ENCODE measurements around the gene NEDD9.

DNA sequence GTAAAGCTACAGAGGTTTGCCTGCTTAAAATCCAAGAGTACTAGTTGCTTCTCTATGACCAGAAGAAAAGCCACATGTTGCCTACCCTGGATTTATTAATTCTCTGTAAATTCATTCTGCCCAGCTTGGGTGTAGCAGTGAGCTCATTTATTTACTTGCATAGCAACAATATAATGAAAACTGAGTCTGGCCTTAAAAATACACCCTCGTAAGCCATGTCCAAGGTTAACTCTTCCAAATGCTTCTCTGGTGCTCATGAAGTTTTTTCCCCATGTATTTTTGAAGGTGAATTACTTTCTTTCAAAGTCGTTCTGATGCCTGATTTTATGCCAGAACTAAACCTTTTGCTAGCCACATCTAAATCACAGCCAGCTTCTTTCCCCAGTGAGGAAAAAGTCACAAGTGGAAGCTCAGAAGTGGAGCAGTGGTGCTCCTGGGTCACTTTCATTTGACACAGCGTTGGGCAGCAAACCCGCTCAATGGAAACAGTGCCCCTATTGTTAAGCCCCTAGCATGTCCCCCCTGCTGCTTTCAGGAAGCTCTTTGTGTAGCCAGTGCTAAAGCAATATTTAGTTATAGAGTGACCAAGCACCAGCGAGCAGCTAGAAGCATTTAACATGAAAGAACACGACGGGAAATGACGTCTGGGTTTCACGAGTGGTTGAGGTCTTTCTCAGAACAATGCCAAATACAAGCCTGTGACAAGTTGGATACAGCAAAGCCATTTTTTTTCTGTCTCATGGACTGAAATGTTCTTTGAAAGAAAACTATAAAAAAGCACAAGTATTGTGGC, 29.8 kb downstream of the NEDD9 start:
- TF ChIP-seq, protein P1, sequence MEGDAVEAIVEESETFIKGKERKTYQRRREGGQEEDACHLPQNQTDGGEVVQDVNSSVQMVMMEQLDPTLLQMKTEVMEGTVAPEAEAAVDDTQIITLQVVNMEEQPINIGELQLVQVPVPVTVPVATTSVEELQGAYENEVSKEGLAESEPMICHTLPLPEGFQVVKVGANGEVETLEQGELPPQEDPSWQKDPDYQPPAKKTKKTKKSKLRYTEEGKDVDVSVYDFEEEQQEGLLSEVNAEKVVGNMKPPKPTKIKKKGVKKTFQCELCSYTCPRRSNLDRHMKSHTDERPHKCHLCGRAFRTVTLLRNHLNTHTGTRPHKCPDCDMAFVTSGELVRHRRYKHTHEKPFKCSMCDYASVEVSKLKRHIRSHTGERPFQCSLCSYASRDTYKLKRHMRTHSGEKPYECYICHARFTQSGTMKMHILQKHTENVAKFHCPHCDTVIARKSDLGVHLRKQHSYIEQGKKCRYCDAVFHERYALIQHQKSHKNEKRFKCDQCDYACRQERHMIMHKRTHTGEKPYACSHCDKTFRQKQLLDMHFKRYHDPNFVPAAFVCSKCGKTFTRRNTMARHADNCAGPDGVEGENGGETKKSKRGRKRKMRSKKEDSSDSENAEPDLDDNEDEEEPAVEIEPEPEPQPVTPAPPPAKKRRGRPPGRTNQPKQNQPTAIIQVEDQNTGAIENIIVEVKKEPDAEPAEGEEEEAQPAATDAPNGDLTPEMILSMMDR (IDR thresholded peaks at IDR 0.05): no peak
- TF ChIP-seq POLR2A (IDR thresholded peaks at IDR 0.05): no peak

All from esophagus squamous epithelium (tissue), 4 donors.